Glomerular visceral epithelial cell (primary cell): Measurements from ENCODE around the gene CCDC40.

Source experiments
- DNase-seq: peaks from one replicate; pipeline ENCODE4 v3.0.0-alpha.2; 2016; ENCODE audit errors: extremely low spot score

Gene CCDC40

GRCh38 chr17:80141463-80142165 is 105.2 kb downstream of the CCDC40 start:
- no peak for DNase-seq

- DNase-seq: no peak
These were observed 106.5 kb downstream of the CCDC40 start for GRCh38 chr17:80142929-80143328.

DNA sequence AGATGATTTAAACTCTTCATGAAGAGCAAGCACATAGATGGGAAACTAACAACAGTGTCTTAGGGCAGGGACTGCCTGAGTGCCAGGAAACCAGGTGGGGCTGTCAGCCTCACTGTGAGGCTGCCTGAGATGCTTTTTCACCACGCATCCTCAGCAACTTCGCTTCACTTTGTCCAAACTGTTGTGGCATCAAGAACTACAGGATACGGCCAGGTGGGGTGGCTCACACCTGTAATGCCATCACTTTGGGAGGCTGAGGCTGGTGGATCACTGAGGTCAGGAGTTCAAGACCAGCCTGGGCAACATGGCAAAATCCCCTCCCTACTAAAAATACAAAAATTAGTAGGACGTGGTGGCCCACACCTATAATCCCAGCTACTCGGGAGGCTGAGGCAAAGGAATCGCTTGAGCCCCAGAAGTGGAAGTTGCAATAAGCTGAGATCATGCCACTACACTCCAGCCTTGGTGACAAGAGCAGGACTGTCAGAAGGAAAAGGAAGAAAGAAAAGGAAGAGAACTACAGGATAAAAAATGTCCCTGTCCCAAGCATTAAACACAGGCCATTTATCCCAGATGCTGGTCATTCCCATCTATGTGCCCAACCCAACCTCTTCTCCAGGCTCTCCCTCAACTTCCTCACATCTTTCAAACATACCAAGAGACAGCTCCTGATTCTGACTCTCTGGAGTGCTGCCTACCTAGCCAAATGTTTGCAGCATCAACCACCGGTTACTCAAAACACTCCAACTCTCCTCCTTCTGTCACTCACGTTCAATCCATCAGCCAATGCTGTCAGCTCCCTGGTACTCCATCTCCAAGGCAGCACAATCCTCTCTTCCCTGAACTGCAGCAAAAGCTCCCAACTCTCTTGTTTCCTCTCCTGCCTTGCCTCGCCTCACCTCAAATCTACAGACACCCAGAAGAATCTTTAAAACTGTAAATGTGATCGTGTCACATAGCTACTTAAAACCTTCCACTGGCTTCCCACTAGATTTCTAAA is 108.9 kb downstream of the CCDC40 start:
- no peak for DNase-seq

DNA sequence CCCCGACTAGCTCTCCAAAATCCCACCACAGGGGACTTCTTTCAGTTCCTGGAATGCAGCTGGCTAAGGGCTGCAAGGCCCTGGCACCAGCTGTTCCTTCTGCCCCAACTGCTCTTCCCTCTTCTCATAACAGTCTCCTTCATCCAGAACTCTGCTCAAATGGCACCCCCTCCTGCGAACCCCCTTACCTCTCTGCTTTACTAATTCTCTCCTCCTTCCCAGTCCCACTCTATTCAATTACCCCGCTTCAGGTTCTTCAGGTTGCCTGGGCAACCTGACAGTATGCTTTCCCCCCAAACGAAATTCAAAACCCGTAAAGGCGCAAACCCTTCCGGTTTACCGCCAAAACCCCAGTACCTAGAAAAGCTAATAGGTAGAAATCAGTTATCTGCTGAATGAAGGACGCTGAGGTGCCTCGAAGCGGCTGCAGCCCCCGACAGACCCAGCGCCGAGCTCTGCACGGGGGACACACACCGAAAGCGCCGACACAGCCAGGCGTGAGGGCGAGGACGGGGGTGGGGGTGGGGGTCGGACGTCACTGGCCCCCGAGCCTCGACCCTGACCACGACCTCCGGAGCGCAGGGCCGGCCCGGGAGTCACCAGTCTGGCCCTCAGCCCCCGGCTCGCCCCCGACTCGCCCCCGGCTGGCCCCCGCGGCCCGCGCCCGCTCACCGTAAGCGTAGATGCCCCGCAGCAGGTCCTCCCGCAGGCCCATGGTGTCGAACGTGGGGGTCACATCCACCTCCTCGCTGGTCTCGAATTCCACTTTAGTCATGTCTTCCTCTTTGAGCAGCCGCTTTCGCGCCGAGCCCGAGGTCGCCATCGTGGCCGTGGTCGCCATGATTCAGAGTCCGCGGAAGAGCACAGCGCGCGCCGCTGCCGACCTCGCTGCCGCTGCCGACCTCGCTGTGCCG is 109.9 kb downstream of the CCDC40 start:
- no peak for DNase-seq

GRCh38 chr17:80147035-80147822 is 110.8 kb downstream of the CCDC40 start, which contains the start of gene EIF4A3:
EIF4A3 (minus strand) TSS chr17:80147128; CDS start chr17:80146961, 167 bp downstream.
- peak; percentile 99 for DNase-seq
